ENCODE data around the gene TMEM214.

Gene TMEM214

GRCh38 chr2:27010139-27010538, 22.6 kb upstream of the TMEM214 start:
- no peak for DNase-seq (ENCODE audit: low spot score)

GRCh38 chr2:27013738-27014137, 19.0 kb upstream of the TMEM214 start:
- DNase-seq (ENCODE audit: low spot score) = no peak

GRCh38 chr2:27014771-27015433, 17.9 kb upstream of the TMEM214 start:
- no peak for DNase-seq (ENCODE audit: low spot score)

GRCh38 chr2:27016801-27017325, 15.9 kb upstream of the TMEM214 start:
- peak; percentile 72 for DNase-seq (ENCODE audit: low spot score)

GRCh38 chr2:27018142-27018541, 14.6 kb upstream of the TMEM214 start:
- no peak for DNase-seq (ENCODE audit: low spot score)

DNA sequence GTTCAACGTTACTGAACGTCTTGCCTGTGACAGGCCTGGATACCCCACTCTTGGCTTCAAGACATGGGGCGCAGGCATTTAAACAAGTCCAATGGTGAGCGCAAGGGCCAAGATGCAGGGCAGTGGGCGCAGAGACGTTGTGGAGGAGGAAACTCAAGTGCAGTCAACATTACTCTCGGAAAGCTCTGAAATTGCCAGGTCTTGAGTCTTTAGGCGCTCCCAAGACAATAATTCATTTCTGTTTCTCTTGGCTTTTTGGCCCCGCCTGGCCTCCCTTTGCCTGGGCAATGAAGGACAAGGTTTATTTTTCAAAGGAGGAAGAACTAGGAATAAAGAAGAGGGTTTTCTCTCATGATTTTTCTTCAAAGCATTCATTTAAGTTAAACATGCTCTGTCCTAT, 13.3 kb upstream of the TMEM214 start:
- DNase-seq (ENCODE audit: low spot score) = no peak

DNA sequence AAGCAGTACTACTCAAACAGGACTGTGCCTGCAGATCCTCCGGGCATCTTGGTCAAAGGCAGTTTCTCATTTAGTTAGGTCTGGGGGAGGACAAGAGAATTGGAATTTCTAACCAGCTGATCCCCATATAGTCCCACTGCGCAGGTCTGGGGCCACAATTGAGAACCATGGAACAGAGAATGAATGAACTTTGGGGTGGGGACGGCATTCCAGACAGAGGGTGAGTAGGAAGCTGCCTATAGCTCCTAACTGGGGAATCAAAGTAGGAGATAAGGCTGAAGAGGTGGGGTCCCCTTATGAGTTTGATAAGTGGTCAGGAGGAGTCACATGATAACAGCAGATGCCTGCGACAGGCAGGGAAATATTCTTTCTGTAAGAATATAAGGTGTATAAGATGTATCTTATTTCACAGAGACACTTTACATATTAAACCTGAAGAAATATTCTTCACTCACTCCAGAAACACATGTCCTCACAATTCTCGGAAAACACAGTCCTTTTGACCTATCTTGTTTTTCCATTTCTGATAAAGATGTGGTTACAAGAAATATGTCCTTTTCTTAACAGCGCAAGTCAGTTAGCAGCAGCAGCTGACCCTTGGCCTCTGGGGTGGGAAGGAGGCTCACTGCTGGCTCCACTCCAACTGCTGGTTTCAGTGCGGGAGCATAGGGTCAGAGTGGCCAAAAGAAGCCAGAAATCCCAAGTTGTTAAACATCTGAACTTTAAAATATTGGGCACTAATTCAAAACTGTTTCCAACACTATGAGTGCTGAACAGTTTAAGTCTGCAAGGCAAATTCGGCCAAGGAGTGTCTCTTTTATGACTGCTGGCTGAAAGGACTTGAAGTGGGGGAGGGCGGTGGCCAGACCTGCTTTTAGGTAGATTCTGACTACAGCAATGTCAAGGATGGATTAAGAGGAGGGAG, 12.6 kb upstream of the TMEM214 start:
- DNase-seq (ENCODE audit: low spot score) = peak; percentile 26

DNA sequence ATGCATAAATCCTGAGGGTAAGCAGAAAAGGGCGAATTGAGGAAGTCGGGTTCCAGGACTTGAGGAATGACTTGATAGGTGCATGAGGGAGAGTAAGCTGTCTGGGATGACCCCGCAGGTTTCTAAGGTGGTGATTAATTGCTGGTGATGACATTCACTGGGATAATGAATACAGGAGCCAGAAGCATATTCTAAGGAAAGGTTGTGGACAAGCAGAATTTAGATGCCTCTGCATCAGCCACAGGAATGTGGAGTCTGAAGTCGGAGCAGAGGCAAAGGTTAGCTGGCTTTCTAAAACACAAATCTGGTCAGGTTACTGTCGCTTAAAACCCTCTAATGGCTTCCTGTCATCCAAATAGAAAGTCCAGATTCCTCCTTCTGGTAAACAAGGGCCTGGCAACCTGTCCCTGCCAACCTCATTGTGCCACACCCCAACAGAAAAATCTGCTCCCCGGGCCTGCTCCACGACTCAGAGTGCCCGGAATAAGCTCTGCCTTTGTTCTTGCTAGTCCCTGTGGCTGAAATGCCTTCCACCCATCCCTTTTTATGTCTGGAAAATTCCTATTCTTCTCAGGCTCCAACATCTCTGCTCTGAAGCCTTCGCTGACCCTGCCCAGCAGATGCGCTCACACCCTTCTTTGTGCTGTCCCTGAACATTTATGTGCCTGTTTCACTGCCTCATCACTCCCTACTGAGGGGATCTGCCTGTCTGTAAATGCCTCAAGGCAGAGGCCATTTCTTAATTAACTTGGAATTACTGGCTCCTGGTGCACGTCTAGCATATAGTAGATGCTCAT, 11.3 kb upstream of the TMEM214 start:
- peak; percentile 98 for DNase-seq (ENCODE audit: low spot score)

GRCh38 chr2:27023740-27024139, 9.0 kb upstream of the TMEM214 start:
- DNase-seq (ENCODE audit: low spot score) = no peak

GRCh38 chr2:27024188-27024587, 8.6 kb upstream of the TMEM214 start:
- no peak for DNase-seq (ENCODE audit: low spot score)

DNA sequence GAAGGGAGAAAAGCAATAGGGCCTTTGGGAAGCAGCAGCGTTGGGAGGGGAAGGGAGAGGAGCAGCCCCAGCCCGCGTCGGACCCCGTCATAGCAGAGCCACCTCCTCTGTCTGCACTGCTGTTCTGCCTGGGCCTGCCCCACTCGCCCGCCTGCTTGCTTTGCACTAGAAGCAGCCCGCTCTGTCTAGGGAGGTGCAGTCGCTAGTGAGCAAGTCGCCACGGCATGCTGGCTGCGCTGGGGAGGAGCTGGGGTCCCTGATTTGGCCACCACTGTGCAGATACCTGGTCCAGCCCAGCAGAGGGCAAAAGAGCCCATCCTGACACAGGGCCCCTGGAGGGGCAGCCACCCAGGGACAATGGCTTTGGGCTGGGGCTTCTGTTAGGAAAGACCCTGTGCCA, 8.0 kb upstream of the TMEM214 start:
- no peak for DNase-seq (ENCODE audit: low spot score)

DNA sequence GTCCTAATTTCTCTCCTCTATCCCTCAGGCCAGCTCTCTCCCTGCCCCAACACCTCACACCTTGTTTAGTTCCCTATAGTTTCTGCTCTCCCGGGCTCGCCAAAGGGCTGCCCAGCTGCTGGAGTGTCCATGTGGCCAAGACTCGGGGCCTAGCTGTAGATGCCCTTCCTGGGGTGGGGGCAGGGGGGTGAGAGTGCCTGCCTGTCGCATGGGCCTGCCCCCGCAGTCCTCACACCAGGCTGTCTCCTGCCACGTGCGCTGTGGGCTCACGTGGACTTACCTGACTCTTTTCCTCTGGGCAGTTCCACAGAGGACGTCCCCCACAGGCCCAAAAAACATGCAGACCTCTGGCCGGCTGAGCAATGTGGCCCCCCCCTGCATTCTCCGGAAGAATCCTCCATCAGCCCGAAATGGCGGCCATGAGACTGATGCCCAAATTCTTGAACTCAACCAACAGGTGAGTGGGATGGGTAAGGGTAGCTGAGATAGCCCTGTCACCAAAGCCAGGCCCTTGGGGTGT, 7.4 kb upstream of the TMEM214 start:
- DNase-seq (ENCODE audit: low spot score) = no peak

DNA sequence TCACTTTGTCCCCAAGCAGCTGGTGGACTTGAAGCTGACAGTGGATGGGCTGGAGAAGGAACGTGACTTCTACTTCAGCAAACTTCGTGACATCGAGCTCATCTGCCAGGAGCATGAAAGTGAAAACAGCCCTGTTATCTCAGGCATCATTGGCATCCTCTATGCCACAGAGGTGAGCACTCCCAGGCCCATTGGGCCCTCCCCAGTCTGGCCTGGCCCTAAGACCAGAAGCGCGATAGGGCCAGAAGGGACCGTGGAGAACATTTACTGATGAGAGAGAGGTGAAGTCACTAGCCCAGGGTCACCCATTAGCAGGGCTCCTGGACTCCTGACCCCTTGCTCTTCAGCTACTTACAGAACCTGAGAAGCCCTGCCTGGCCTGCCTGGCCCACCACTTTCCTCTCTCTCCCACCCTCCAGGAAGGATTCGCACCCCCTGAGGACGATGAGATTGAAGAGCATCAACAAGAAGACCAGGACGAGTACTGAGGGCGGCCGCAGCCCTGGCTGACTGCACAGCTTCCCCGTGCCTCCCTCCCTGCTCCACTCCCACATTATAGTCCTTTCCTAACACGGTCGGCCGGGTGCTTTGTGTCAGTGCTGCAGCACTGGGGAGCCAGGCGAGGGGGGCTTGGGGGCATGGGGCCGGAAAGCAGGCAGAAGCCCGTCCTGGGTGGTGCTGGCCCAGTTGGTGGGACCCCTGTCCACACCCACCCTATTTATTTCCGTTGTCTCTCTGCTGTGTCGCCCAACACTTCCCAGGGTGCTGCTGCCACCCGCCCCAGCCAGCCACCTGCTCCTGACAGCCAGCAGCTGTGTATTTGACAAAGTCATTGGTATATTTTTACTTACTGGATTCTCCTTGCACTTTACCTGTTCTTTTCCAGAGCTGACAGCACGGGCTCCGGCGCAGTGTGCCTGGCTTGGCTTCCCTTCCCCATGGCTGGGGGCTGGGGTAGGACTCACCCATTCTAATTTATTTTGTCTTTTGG, 6.6 kb upstream of the TMEM214 start:
- DNase-seq (ENCODE audit: low spot score) = no peak

- DNase-seq (ENCODE audit: low spot score) = no peak
Observed at GRCh38 chr2:27027211-27027651, 5.5 kb upstream of the TMEM214 start.

DNA sequence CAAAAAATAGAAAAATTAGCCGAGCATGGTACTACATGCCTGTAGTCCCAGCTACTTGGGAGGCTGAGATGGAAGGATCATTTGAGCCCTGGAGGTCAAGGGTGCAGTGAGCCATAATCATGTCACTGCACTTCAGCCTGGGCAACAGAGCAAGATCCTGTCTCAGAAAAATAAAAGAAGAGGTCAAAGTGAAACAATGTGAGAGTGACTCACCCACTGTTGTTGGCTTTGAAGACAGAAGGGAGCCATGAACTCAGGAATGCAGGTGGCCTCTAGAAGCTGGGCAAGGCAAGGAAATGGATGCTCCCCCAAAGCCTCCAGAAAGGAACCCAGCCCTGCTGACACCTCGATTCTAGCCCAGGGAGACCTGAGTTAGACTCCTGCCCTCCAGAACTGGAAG, 3.7 kb upstream of the TMEM214 start:
- DNase-seq (ENCODE audit: low spot score) = no peak

GRCh38 chr2:27033253-27033852, 588 bp downstream of the TMEM214 start:
- DNase-seq (ENCODE audit: low spot score) = no peak

GRCh38 chr2:27038012-27038411, 5.2 kb downstream of the TMEM214 start:
- DNase-seq (ENCODE audit: low spot score) = no peak

GRCh38 chr2:27038631-27039339, 6.0 kb downstream of the TMEM214 start:
- DNase-seq (ENCODE audit: low spot score) = no peak

GRCh38 chr2:27039426-27039825, 6.7 kb downstream of the TMEM214 start:
- DNase-seq (ENCODE audit: low spot score) = no peak

DNA sequence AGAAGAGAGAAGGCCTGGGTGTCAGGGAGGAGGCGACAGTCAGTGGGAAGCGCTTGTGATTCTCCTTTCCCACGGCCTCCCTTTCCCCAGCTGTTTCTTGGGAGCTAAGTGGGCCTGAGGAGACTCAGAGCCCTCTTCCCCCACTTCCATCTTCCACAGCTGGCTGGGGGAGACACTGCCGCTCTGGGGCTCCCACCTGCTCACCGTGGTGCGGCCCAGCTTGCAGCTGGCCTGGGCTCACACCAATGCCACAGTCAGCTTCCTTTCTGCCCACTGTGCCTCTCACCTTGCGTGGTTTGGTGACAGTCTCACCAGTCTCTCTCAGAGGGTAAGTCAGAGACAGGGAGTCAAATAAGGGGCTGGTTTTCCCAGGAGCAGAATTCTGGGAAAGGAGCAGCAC, 7.1 kb downstream of the TMEM214 start:
- no peak for DNase-seq (ENCODE audit: low spot score)

Data from SW480 (cell line).